ENCODE data around the gene RRP7A. TPM values are rescaled to one million over a fixed set of nuclear protein-coding genes. Genes with fewer than 3 reads are reported as not detected.
"Not testable (repeated sequence)": the region's sequence is repeated elsewhere in the genome, so short reads cannot be mapped to it uniquely, and the experiment has no call there.

RRP7A gene
- polyA plus RNA-seq, 1 donor: 20.0 TPM

GRCh38 chr22:42560381-42560780 lies 40.8 kb upstream of the RRP7A start:
- H3K9me3 ChIP-seq (ENCODE audit: control insufficient read depth, low read depth, low read length): peaks cover 3% of the 10 kb centered on the region
- H3K36me3 ChIP-seq (ENCODE audit: control insufficient read depth, insufficient read depth, low read length): no peaks in the 10 kb centered on the region
- H3K27me3 ChIP-seq (ENCODE audit: control insufficient read depth, insufficient read depth, low read length): no peaks in the 10 kb centered on the region
- 60% methylated on average over 1 of the region's 8 CpGs for WGBS (ENCODE audit: insufficient coverage, low lambda C conversion rate)
- no peak overlapping the region for H3K27ac ChIP-seq (ENCODE audit: low read length)
- no peak for DNase-seq
- H3K4me3 ChIP-seq (ENCODE audit: low read length): no peak overlapping the region
- peaks cover 10% of the 10 kb centered on the region for H3K4me1 ChIP-seq (ENCODE audit: control insufficient read depth, insufficient read depth, low read length)

DNA sequence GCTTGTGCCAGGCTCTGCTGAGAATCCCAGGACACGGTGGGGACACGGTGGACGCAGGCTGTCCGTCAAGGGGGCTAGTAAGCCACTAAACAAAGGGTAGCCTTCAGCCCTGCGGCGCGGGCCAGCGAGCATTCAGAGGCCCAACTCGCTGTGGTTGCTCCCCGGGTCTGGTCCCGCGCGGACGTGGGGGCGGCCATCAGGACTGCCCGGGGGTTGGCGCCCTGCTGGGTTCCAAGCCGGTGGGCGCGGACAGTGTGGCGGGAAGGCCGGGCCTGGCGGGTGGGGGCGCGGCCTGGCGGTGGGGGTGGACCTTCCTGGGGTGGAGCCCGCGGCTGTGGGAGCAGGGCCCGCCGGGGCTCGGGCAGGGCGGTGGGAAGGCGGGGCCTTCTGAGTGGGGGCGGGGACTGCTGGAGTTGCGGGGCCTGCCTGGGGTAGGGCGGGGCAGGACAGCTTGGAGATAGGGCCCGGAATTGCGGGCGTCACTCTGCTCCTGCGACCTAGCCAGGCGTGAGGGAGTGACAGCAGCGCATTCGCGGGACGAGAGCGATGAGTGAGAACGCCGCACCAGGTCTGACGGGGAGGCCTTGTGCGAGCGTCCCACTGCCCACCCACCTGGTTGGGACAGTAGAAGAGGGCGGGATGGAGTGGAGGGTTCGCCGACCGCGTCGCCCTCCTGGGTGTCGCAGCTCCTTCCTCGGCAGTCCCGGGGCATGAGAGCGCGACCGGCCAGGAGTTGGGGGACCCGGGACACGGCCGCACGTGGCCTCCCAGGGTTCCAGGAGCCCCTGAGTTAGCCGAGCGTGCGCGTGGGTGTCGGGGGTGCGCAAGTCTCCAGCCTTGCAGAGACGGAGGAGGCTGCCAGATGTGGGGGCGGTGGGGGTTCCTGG lies 34.1 kb upstream of the RRP7A start, which contains the start of gene SERHL2:
Gene SERHL2 (plus strand): TSS at position 482 of the 887 bp plus-strand sequence. CDS start 65 bp downstream, at position 547.
- Histone ChIP-seq H3K27ac (ENCODE audit: low read length) (no peak within 1 kb of the TSS), H3K4me1 (ENCODE audit: control insufficient read depth, insufficient read depth, low read length) (peaks cover 6% of the 10 kb centered on the region), H3K36me3 (ENCODE audit: control insufficient read depth, insufficient read depth, low read length) (no peaks in the 10 kb centered on the region), H3K4me3 (ENCODE audit: low read length) (peak within 1 kb of the TSS; percentile 57), H3K9me3 (ENCODE audit: control insufficient read depth, low read depth, low read length) (no peaks in the 10 kb centered on the region), H3K27me3 (ENCODE audit: control insufficient read depth, insufficient read depth, low read length) (peaks cover 5% of the 10 kb centered on the region)
- peak; percentile 89 to 93 for DNase-seq
- WGBS (ENCODE audit: insufficient coverage, low lambda C conversion rate): no CpG with 5 or more reads among the region's 75 CpGs

DNA sequence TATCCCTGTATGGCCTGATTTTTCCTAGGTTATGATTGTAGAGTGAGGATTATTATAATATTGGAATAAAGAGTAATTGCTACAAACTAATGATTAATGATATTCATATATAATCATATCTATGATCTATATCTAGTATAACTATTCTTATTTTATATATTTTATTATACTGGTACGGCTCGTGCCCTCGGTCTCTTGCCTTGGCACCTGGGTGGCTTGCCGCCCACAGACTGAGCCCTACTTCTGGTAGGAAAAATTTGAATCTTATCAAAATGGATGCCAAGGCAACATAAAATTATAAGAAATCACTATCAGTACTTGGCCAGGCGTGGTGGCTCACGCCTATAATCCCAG lies 32.7 kb upstream of the RRP7A start:
- not testable (repeated sequence) for H3K27me3 ChIP-seq (ENCODE audit: control insufficient read depth, insufficient read depth, low read length); H3K4me1 ChIP-seq (ENCODE audit: control insufficient read depth, insufficient read depth, low read length); DNase-seq; H3K36me3 ChIP-seq (ENCODE audit: control insufficient read depth, insufficient read depth, low read length); H3K27ac ChIP-seq (ENCODE audit: low read length); H3K9me3 ChIP-seq (ENCODE audit: control insufficient read depth, low read depth, low read length); H3K4me3 ChIP-seq (ENCODE audit: low read length)
- no CpG with 5 or more reads among the region's 6 CpGs for WGBS (ENCODE audit: insufficient coverage, low lambda C conversion rate)

DNA sequence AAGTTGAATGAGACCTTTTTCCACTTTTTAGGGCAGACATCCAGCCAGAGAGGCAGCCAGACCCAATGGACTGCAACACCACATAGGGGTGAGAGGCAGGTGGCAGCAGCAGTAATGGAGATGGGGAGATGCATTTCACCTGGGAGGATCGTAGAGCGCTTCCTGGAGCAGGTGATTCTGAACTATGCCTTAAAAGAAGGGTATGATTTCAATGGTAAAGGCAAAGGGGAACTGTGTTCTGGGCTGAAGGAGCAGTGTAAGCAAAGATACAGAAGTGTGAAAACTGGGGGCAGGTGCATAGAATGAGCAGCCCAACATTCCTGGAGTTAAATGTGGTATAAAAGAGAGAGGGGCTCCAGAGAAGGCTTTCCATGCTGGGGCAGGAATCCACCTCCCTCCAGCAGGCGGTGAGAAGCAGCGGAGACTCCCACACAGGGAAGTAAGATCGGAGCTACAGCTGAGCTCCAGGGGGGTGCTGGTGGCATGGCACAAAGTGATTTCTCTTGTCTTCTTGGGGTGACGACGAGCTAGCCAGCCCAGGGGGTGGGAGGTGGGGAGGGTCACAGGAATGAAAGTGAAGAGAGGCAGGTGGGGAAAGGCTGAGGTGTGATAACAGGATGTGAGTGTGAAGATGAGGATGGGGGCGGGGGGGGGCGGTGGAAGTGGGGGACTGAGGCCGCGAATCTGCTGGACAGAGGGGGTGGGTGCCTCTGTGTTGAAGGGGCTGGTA lies 29.9 kb upstream of the RRP7A start:
- DNase-seq: no peak
- Histone ChIP-seq H3K4me3 (ENCODE audit: low read length) (no peak overlapping the region), H3K27ac (ENCODE audit: low read length) (no peak overlapping the region), H3K9me3 (ENCODE audit: control insufficient read depth, low read depth, low read length) (no peaks in the 10 kb centered on the region), H3K36me3 (ENCODE audit: control insufficient read depth, insufficient read depth, low read length) (no peaks in the 10 kb centered on the region), H3K4me1 (ENCODE audit: control insufficient read depth, insufficient read depth, low read length) (peaks cover 6% of the 10 kb centered on the region), H3K27me3 (ENCODE audit: control insufficient read depth, insufficient read depth, low read length) (peaks cover 7% of the 10 kb centered on the region)
- whole genome bisulfite sequencing (ENCODE audit: insufficient coverage, low lambda C conversion rate): 87% methylated on average over 2 of the region's 11 CpGs

- WGBS (ENCODE audit: insufficient coverage, low lambda C conversion rate): 100% methylated on average over 1 of the region's 19 CpGs
- Histone ChIP-seq H3K27me3 (ENCODE audit: control insufficient read depth, insufficient read depth, low read length) (peaks cover 7% of the 10 kb centered on the region), H3K4me3 (ENCODE audit: low read length) (no peak overlapping the region), H3K36me3 (ENCODE audit: control insufficient read depth, insufficient read depth, low read length) (no peaks in the 10 kb centered on the region), H3K9me3 (ENCODE audit: control insufficient read depth, low read depth, low read length) (no peaks in the 10 kb centered on the region), H3K4me1 (ENCODE audit: control insufficient read depth, insufficient read depth, low read length) (no peaks in the 10 kb centered on the region), H3K27ac (ENCODE audit: low read length) (no peak overlapping the region)
- no peak for DNase-seq
Observed at GRCh38 chr22:42548597-42549330, 29.2 kb upstream of the RRP7A start.

DNA sequence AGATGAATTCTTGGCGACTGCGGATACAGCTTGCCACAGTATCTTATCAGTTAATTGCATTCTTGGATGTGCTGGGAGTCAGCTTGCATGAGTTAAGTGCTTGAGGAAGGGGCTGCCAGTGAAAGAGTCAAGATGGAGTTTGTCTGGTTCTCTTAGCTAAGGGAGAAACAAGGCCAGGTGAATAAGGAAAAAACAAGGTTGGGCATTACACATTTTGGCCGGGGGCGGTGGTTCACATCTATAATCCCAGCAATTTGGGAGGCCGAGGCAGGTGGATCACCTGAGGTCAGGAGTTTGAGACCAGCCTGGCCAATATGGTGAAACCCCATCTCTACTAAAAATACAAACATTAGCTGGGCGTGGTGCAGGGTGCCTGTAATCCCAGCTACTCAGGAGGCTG lies 28.5 kb upstream of the RRP7A start:
- WGBS (ENCODE audit: insufficient coverage, low lambda C conversion rate): no CpG with 5 or more reads among the region's 6 CpGs
- not testable (repeated sequence) for H3K9me3 ChIP-seq (ENCODE audit: control insufficient read depth, low read depth, low read length)

DNA sequence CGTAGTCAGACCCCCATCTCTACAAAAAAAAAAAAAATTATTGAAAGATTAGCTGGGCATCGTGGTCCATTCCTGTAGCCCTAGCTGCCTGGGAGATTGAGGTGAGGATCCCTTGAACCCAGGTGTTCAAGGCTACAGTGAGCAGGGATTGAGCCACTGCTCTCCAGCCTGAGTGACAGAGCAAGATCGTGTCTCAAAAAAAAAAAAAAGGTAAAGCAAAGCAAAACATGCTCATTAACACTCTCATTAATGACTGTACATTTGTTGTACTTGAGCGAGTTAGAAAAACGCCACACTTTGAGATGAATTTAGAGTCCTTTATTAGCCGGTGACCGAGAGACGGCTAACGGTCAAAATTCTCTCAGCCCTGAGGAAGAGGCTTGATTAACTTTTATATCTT lies 28.0 kb upstream of the RRP7A start:
- no peak for DNase-seq
- no peak overlapping the region for H3K27ac ChIP-seq (ENCODE audit: low read length)
- WGBS (ENCODE audit: insufficient coverage, low lambda C conversion rate): no CpG with 5 or more reads among the region's 9 CpGs

More for the DNA sequence above, 28.5 kb upstream of the RRP7A start:
- H3K4me1 ChIP-seq (ENCODE audit: control insufficient read depth, insufficient read depth, low read length); DNase-seq; H3K4me3 ChIP-seq (ENCODE audit: low read length); H3K27ac ChIP-seq (ENCODE audit: low read length); H3K36me3 ChIP-seq (ENCODE audit: control insufficient read depth, insufficient read depth, low read length); H3K27me3 ChIP-seq (ENCODE audit: control insufficient read depth, insufficient read depth, low read length): not testable (repeated sequence)

DNA sequence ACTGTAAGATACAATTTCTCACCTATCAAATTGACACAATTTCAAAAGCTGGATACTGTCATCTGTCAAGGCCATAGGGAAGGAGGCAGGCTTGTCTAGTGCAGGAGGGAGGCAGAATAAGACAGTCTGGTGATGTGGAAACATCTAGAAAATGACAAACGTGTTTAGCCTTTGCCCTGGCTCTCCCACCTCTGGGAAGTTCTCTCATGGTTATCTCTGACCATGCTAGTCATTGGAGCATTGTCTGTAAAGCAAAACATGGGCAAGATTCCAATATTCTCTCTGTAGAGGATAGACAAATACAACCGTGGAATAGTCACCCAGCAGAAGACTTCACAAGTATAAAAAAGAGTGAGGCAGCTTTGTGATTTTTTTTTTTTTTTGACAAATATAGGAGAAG lies 25.1 kb upstream of the RRP7A start:
- H3K4me3 ChIP-seq (ENCODE audit: low read length): no peak overlapping the region
- H3K27me3 ChIP-seq (ENCODE audit: control insufficient read depth, insufficient read depth, low read length): peaks cover 7% of the 10 kb centered on the region
- 17% methylated on average over 1 of the region's 2 CpGs for WGBS (ENCODE audit: insufficient coverage, low lambda C conversion rate)
- H3K4me1 ChIP-seq (ENCODE audit: control insufficient read depth, insufficient read depth, low read length): no peaks in the 10 kb centered on the region
- H3K27ac ChIP-seq (ENCODE audit: low read length): no peak overlapping the region
- peak in 1 of 2 donors; percentile 67 for DNase-seq
- H3K9me3 ChIP-seq (ENCODE audit: control insufficient read depth, low read depth, low read length): no peaks in the 10 kb centered on the region
- H3K36me3 ChIP-seq (ENCODE audit: control insufficient read depth, insufficient read depth, low read length): no peaks in the 10 kb centered on the region

More for the DNA sequence above, 28.0 kb upstream of the RRP7A start:
- Histone ChIP-seq H3K27me3 (ENCODE audit: control insufficient read depth, insufficient read depth, low read length) (peaks cover 7% of the 10 kb centered on the region), H3K36me3 (ENCODE audit: control insufficient read depth, insufficient read depth, low read length) (no peaks in the 10 kb centered on the region), H3K4me3 (ENCODE audit: low read length) (no peak overlapping the region), H3K9me3 (ENCODE audit: control insufficient read depth, low read depth, low read length) (no peaks in the 10 kb centered on the region), H3K4me1 (ENCODE audit: control insufficient read depth, insufficient read depth, low read length) (no peaks in the 10 kb centered on the region)

GRCh38 chr22:42539236-42539771 lies 19.7 kb upstream of the RRP7A start:
- not testable (repeated sequence) for H3K27ac ChIP-seq (ENCODE audit: low read length); H3K9me3 ChIP-seq (ENCODE audit: control insufficient read depth, low read depth, low read length); DNase-seq; H3K4me3 ChIP-seq (ENCODE audit: low read length); H3K36me3 ChIP-seq (ENCODE audit: control insufficient read depth, insufficient read depth, low read length); H3K27me3 ChIP-seq (ENCODE audit: control insufficient read depth, insufficient read depth, low read length); H3K4me1 ChIP-seq (ENCODE audit: control insufficient read depth, insufficient read depth, low read length)
- whole genome bisulfite sequencing (ENCODE audit: insufficient coverage, low lambda C conversion rate): no CpG with 5 or more reads among the region's 11 CpGs
